ENCODE data around the gene MICA.
"Not testable (repeated sequence)": the region's sequence is repeated elsewhere in the genome, so short reads cannot be mapped to it uniquely, and the experiment has no call there.

MICA gene

GRCh38 chr6:31453259-31453658, 49.9 kb downstream of the MICA start:
- no peak overlapping the region for H3K9ac ChIP-seq
- peak in 2 of 11 experiments; percentile 33 to 58; a peak in 3 of 22 replicates for TF ChIP-seq Cebpa-rat (IDR thresholded peaks at IDR 0.05)
- peaks cover 13 to 44% (median 25%) of the 10 kb centered on the region in 11 experiments; a peak in 20 of 22 replicates for H3K9me3 ChIP-seq (replicated peaks in 1 of 11)
- no peaks in the 10 kb centered on the region for H4K20me1 ChIP-seq
- H3K27me3 ChIP-seq, result no peaks in the 10 kb centered on the region
- H3K4me1 ChIP-seq, result peaks cover 0 to 24% (median 9%) of the 10 kb centered on the region in 10 experiments; a peak in 13 of 20 replicates
- no peaks in the 10 kb centered on the region for H3K36me3 ChIP-seq
- peak overlapping the region in 3 of 11 experiments; percentile 22 to 38 (median 27); a peak in 3 of 22 replicates for H3K4me2 ChIP-seq
- H3K27ac ChIP-seq, result no peak overlapping the region
- no peak overlapping the region for H3K4me3 ChIP-seq

GRCh38 chr6:31459864-31460263, 56.5 kb downstream of the MICA start:
- not testable (repeated sequence) for H3K9me3 ChIP-seq (replicated peaks in 1 of 11); H3K4me3 ChIP-seq; H3K36me3 ChIP-seq; H3K27ac ChIP-seq; H3K4me2 ChIP-seq; H3K27me3 ChIP-seq; H3K9ac ChIP-seq
- H4K20me1 ChIP-seq, result peaks cover 0 to 13% (median 3%) of the 10 kb centered on the region in 11 experiments; a peak in 6 of 22 replicates
- H3K4me1 ChIP-seq, result peaks cover 28 to 38% (median 30%) of the 10 kb centered on the region in 10 experiments

GRCh38 chr6:31460361-31461025, 57.1 kb downstream of the MICA start:
- H3K4me3 ChIP-seq, result no peak overlapping the region
- no peaks in the 10 kb centered on the region for H3K9me3 ChIP-seq (replicated peaks in 1 of 11)
- peaks cover 0 to 19% (median 9%) of the 10 kb centered on the region in 11 experiments; a peak in 9 of 22 replicates for H4K20me1 ChIP-seq
- peaks cover 0 to 15% (median 0%) of the 10 kb centered on the region in 11 experiments; a peak in 3 of 22 replicates for H3K36me3 ChIP-seq
- no peak overlapping the region for H3K27ac ChIP-seq
- H3K4me2 ChIP-seq, result no peak overlapping the region
- H3K27me3 ChIP-seq, result no peaks in the 10 kb centered on the region
- peaks cover 35 to 44% (median 36%) of the 10 kb centered on the region in 10 experiments for H3K4me1 ChIP-seq
- no peak overlapping the region for H3K9ac ChIP-seq
- TF ChIP-seq Cebpa-rat (IDR thresholded peaks at IDR 0.05), result no peak

GRCh38 chr6:31462026-31462963, 58.9 kb downstream of the MICA start:
- Histone ChIP-seq H3K27me3 (no peaks in the 10 kb centered on the region), H3K36me3 (peaks cover 0 to 27% (median 5%) of the 10 kb centered on the region in 11 experiments; a peak in 6 of 22 replicates), H4K20me1 (peaks cover 0 to 33% (median 26%) of the 10 kb centered on the region in 11 experiments; a peak in 10 of 22 replicates), H3K27ac (peak overlapping the region; percentile 45 to 76 (median 66); a peak in 20 of 22 replicates), H3K9me3 (replicated peaks in 1 of 11) (no peaks in the 10 kb centered on the region), H3K4me1 (peaks cover 32 to 51% (median 38%) of the 10 kb centered on the region in 10 experiments), H3K9ac (peak overlapping the region; percentile 70 to 81 (median 78)), H3K4me3 (peak overlapping the region; percentile 54 to 77 (median 69)), H3K4me2 (peak overlapping the region; percentile 80 to 96 (median 90))
- TF ChIP-seq Cebpa-rat (IDR thresholded peaks at IDR 0.05), result no peak

GRCh38 chr6:31462964-31463870, 59.8 kb downstream of the MICA start:
- H3K36me3 ChIP-seq, result peaks cover 0 to 29% (median 5%) of the 10 kb centered on the region in 11 experiments; a peak in 6 of 22 replicates
- H3K9ac ChIP-seq, result peak overlapping the region; percentile 70 to 81 (median 78)
- H4K20me1 ChIP-seq, result peaks cover 0 to 37% (median 27%) of the 10 kb centered on the region in 11 experiments; a peak in 10 of 22 replicates
- H3K4me3 ChIP-seq, result peak overlapping the region; percentile 54 to 77 (median 69)
- H3K27me3 ChIP-seq, result no peaks in the 10 kb centered on the region
- H3K4me1 ChIP-seq, result peaks cover 31 to 52% (median 38%) of the 10 kb centered on the region in 10 experiments
- peak overlapping the region; percentile 80 to 96 (median 90) for H3K4me2 ChIP-seq
- no peak for TF ChIP-seq Cebpa-rat (IDR thresholded peaks at IDR 0.05)
- H3K27ac ChIP-seq, result peak overlapping the region; percentile 31 to 76 (median 66); a peak in 20 of 22 replicates
- no peaks in the 10 kb centered on the region for H3K9me3 ChIP-seq (replicated peaks in 1 of 11)

GRCh38 chr6:31464252-31465184, 61.1 kb downstream of the MICA start:
- peak overlapping the region; percentile 80 to 96 (median 90) for H3K4me2 ChIP-seq
- no peaks in the 10 kb centered on the region for H3K9me3 ChIP-seq (replicated peaks in 1 of 11)
- H4K20me1 ChIP-seq, result peaks cover 0 to 47% (median 27%) of the 10 kb centered on the region in 11 experiments; a peak in 10 of 22 replicates
- H3K27me3 ChIP-seq, result no peaks in the 10 kb centered on the region
- TF ChIP-seq Cebpa-rat (IDR thresholded peaks at IDR 0.05), result no peak
- H3K36me3 ChIP-seq, result peaks cover 0 to 35% (median 5%) of the 10 kb centered on the region in 11 experiments; a peak in 6 of 22 replicates
- peak overlapping the region; percentile 54 to 77 (median 69); a peak in 18 of 20 replicates for H3K4me3 ChIP-seq
- peaks cover 31 to 52% (median 38%) of the 10 kb centered on the region in 10 experiments for H3K4me1 ChIP-seq
- peak overlapping the region in 1 of 11 experiments; percentile 81; a peak in 2 of 22 replicates for H3K9ac ChIP-seq
- H3K27ac ChIP-seq, result no peak overlapping the region
